Measurements from ENCODE around the gene KANSL1. TPM values are rescaled to one million over a fixed set of nuclear protein-coding genes. Genes with fewer than 3 reads are reported as not detected.

Gene KANSL1
- total RNA-seq, 1 donor from 2014 or later = 106 TPM

GRCh38 chr17:46086821-46087220 lies 106.4 kb downstream of the KANSL1 start:
- no peak for DNase-seq (ENCODE audit: low read depth)
- Histone ChIP-seq H3K36me3 (ENCODE audit: control insufficient read depth, insufficient read depth, low read length) (no peaks in the 10 kb centered on the region), H3K27me3 (ENCODE audit: control insufficient read depth, insufficient read depth, low read length) (no peaks in the 10 kb centered on the region), H3K4me3 (ENCODE audit: low read depth, low read length) (no peak overlapping the region)
- FAIRE-seq = no peak
- no peak for TF ChIP-seq CTCF (IDR thresholded peaks at IDR 0.05; ENCODE audit: insufficient read depth, low read length, severe bottlenecking)

GRCh38 chr17:46085522-46085921 lies 107.7 kb downstream of the KANSL1 start:
- Histone ChIP-seq H3K4me3 (ENCODE audit: low read depth, low read length) (no peak overlapping the region), H3K36me3 (ENCODE audit: control insufficient read depth, insufficient read depth, low read length) (no peaks in the 10 kb centered on the region), H3K27me3 (ENCODE audit: control insufficient read depth, insufficient read depth, low read length) (no peaks in the 10 kb centered on the region)
- DNase-seq (ENCODE audit: low read depth) (no peak), FAIRE-seq (no peak)
- TF ChIP-seq CTCF (IDR thresholded peaks at IDR 0.05; ENCODE audit: insufficient read depth, low read length, severe bottlenecking) = no peak

- no peak for TF ChIP-seq CTCF (IDR thresholded peaks at IDR 0.05; ENCODE audit: insufficient read depth, low read length, severe bottlenecking)
- no peak overlapping the region for H3K4me3 ChIP-seq (ENCODE audit: low read depth, low read length)
- no peak for DNase-seq (ENCODE audit: low read depth)
- H3K27me3 ChIP-seq (ENCODE audit: control insufficient read depth, insufficient read depth, low read length) = no peaks in the 10 kb centered on the region
- H3K36me3 ChIP-seq (ENCODE audit: control insufficient read depth, insufficient read depth, low read length) = no peaks in the 10 kb centered on the region
- no peak for FAIRE-seq
Measured at GRCh38 chr17:46082257-46082656, 111.0 kb downstream of the KANSL1 start.

GRCh38 chr17:46081018-46081320 lies 112.3 kb downstream of the KANSL1 start:
- DNase-seq (ENCODE audit: low read depth) = no peak
- Histone ChIP-seq H3K36me3 (ENCODE audit: control insufficient read depth, insufficient read depth, low read length) (no peaks in the 10 kb centered on the region), H3K4me3 (ENCODE audit: low read depth, low read length) (no peak overlapping the region), H3K27me3 (ENCODE audit: control insufficient read depth, insufficient read depth, low read length) (no peaks in the 10 kb centered on the region)
- no peak for TF ChIP-seq CTCF (IDR thresholded peaks at IDR 0.05; ENCODE audit: insufficient read depth, low read length, severe bottlenecking)
- no peak for FAIRE-seq

GRCh38 chr17:46080118-46081017 lies 112.9 kb downstream of the KANSL1 start:
- Histone ChIP-seq H3K4me3 (ENCODE audit: low read depth, low read length) (no peak overlapping the region), H3K36me3 (ENCODE audit: control insufficient read depth, insufficient read depth, low read length) (no peaks in the 10 kb centered on the region), H3K27me3 (ENCODE audit: control insufficient read depth, insufficient read depth, low read length) (no peaks in the 10 kb centered on the region)
- no peak for FAIRE-seq
- no peak for TF ChIP-seq CTCF (IDR thresholded peaks at IDR 0.05; ENCODE audit: insufficient read depth, low read length, severe bottlenecking)
- no peak for DNase-seq (ENCODE audit: low read depth)

GRCh38 chr17:46078675-46079074 lies 114.6 kb downstream of the KANSL1 start:
- FAIRE-seq = no peak
- TF ChIP-seq CTCF (IDR thresholded peaks at IDR 0.05; ENCODE audit: insufficient read depth, low read length, severe bottlenecking) = no peak
- no peak overlapping the region for H3K4me3 ChIP-seq (ENCODE audit: low read depth, low read length)
- DNase-seq (ENCODE audit: low read depth) = no peak
- H3K27me3 ChIP-seq (ENCODE audit: control insufficient read depth, insufficient read depth, low read length) = no peaks in the 10 kb centered on the region
- no peaks in the 10 kb centered on the region for H3K36me3 ChIP-seq (ENCODE audit: control insufficient read depth, insufficient read depth, low read length)
